Measurements from ENCODE around the gene SLC35A3. TPM values are rescaled to one million over a fixed set of nuclear protein-coding genes. Genes with fewer than 3 reads are reported as not detected.
"Not testable (repeated sequence)": the region's sequence is repeated elsewhere in the genome, so short reads cannot be mapped to it uniquely, and the experiment has no call there.

The SLC35A3 gene
- total and polyA plus RNA-seq, 4 donors, result 10.8 to 53.8 (median 29.6) TPM

GRCh38 chr1:99975529-99975928 is 5.7 kb downstream of the SLC35A3 start:
- Histone ChIP-seq H3K27ac (ENCODE audit: low read depth in 1 of 2, low read length in 1 of 2) (no peak overlapping the region), H3K27me3 (ENCODE audit: control insufficient read depth in 3 of 3, insufficient read depth in 3 of 3, low read length in 2 of 3) (no peaks in the 10 kb centered on the region), H3K4me3 (no peak overlapping the region), H3K4me1 (ENCODE audit: control insufficient read depth in 5 of 5, insufficient read depth in 5 of 5, low read length in 5 of 5) (peaks cover 0 to 4% (median 2%) of the 10 kb centered on the region in 5 donors), H3K36me3 (ENCODE audit: control insufficient read depth in 4 of 4, insufficient read depth in 4 of 4, low read length in 4 of 4) (peaks cover 0 to 12% (median 3%) of the 10 kb centered on the region in 4 donors), H3K9me3 (ENCODE audit: control insufficient read depth in 4 of 4, insufficient read depth in 3 of 4, low read length in 3 of 4) (no peaks in the 10 kb centered on the region), H3K9ac (ENCODE audit: insufficient read depth in 1 of 2, low read length in 2 of 2) (no peak overlapping the region)
- ATAC-seq (ENCODE audit: insufficient read depth, low FRiP score) (no peak), DNase-seq (no peak)
- TF ChIP-seq, protein P1, sequence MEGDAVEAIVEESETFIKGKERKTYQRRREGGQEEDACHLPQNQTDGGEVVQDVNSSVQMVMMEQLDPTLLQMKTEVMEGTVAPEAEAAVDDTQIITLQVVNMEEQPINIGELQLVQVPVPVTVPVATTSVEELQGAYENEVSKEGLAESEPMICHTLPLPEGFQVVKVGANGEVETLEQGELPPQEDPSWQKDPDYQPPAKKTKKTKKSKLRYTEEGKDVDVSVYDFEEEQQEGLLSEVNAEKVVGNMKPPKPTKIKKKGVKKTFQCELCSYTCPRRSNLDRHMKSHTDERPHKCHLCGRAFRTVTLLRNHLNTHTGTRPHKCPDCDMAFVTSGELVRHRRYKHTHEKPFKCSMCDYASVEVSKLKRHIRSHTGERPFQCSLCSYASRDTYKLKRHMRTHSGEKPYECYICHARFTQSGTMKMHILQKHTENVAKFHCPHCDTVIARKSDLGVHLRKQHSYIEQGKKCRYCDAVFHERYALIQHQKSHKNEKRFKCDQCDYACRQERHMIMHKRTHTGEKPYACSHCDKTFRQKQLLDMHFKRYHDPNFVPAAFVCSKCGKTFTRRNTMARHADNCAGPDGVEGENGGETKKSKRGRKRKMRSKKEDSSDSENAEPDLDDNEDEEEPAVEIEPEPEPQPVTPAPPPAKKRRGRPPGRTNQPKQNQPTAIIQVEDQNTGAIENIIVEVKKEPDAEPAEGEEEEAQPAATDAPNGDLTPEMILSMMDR (IDR thresholded peaks at IDR 0.05; ENCODE audit: control extremely low read depth, extremely low read depth), result no peak
- WGBS, 2 donors, result 96% methylated on average over 3 of the region's 3 CpGs

DNA sequence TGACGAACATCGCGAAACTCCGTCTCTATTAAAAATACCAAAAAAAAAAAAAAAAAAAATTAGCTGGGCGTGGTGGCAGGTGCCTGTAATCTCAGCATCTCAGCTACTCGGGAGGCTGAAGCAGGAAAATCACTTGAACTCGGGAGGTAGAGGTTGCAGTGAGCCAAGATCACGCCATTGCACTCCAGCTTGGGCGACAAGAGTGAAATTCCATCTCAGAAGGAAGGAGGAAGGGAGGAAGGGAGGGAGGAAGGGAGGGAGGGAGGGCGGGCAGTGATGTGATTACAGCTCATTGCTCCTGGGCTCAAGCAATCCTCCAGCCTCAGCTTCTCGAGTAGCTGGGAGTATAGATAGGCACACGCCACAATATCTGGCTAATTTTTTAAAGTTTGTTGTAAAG is 7.5 kb downstream of the SLC35A3 start:
- ATAC-seq (ENCODE audit: insufficient read depth, low FRiP score), result peak; percentile 19
- H3K9ac ChIP-seq (ENCODE audit: insufficient read depth in 1 of 2, low read length in 2 of 2); H3K27ac ChIP-seq (ENCODE audit: low read depth in 1 of 2, low read length in 1 of 2); H3K4me1 ChIP-seq (ENCODE audit: control insufficient read depth in 5 of 5, insufficient read depth in 5 of 5, low read length in 5 of 5); H3K27me3 ChIP-seq (ENCODE audit: control insufficient read depth in 3 of 3, insufficient read depth in 3 of 3, low read length in 2 of 3); H3K4me3 ChIP-seq; DNase-seq; H3K9me3 ChIP-seq (ENCODE audit: control insufficient read depth in 4 of 4, insufficient read depth in 3 of 4, low read length in 3 of 4): not testable (repeated sequence)
- H3K36me3 ChIP-seq (ENCODE audit: control insufficient read depth in 4 of 4, insufficient read depth in 4 of 4, low read length in 4 of 4), result peaks cover 0 to 12% (median 3%) of the 10 kb centered on the region in 4 donors
- 83 to 88% methylated on average over 12 of the region's 12 CpGs for WGBS, 2 donors

- Histone ChIP-seq H3K4me3 (no peak overlapping the region), H3K27me3 (ENCODE audit: control insufficient read depth in 3 of 3, insufficient read depth in 3 of 3, low read length in 2 of 3) (no peaks in the 10 kb centered on the region), H3K9ac (ENCODE audit: insufficient read depth in 1 of 2, low read length in 2 of 2) (no peak overlapping the region), H3K4me1 (ENCODE audit: control insufficient read depth in 5 of 5, insufficient read depth in 5 of 5, low read length in 5 of 5) (peaks cover 0 to 5% (median 0%) of the 10 kb centered on the region in 5 donors), H3K36me3 (ENCODE audit: control insufficient read depth in 4 of 4, insufficient read depth in 4 of 4, low read length in 4 of 4) (peaks cover 0 to 12% (median 3%) of the 10 kb centered on the region in 4 donors), H3K27ac (ENCODE audit: low read depth in 1 of 2, low read length in 1 of 2) (no peak overlapping the region), H3K9me3 (ENCODE audit: control insufficient read depth in 4 of 4, insufficient read depth in 3 of 4, low read length in 3 of 4) (no peaks in the 10 kb centered on the region)
- DNase-seq (no peak), ATAC-seq (ENCODE audit: insufficient read depth, low FRiP score) (no peak)
- 96 to 97% methylated on average over 2 of the region's 2 CpGs for WGBS, 2 donors
- TF ChIP-seq, protein P1 (IDR thresholded peaks at IDR 0.05; ENCODE audit: control extremely low read depth, extremely low read depth), result no peak
Observed at GRCh38 chr1:99978218-99978617, 8.4 kb downstream of the SLC35A3 start.

DNA sequence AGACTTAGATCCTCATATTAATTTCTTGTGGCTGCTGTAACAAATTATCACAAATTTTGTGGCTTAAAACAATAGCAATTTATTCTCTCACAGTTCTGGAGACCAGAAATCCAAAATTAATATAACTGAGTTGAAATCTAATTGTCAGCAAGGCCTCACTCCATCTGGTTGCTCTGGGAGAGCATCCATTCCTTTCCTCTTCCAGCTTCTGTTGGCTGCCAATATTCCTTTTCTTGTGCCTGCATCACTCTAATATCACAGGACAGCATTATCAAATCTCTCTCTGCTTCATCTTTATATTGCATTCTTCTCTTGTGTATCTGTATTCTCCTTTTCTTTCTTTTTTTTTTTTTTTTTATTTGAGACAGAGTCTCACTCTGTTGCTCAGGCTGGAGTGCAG is 9.3 kb downstream of the SLC35A3 start:
- TF ChIP-seq, protein P1 (IDR thresholded peaks at IDR 0.05; ENCODE audit: control extremely low read depth, extremely low read depth), result no peak
- Histone ChIP-seq H3K9me3 (ENCODE audit: control insufficient read depth in 4 of 4, insufficient read depth in 3 of 4, low read length in 3 of 4) (no peaks in the 10 kb centered on the region), H3K4me1 (ENCODE audit: control insufficient read depth in 5 of 5, insufficient read depth in 5 of 5, low read length in 5 of 5) (peaks cover 0 to 5% (median 0%) of the 10 kb centered on the region in 5 donors), H3K9ac (ENCODE audit: insufficient read depth in 1 of 2, low read length in 2 of 2) (no peak overlapping the region), H3K27ac (ENCODE audit: low read depth in 1 of 2, low read length in 1 of 2) (no peak overlapping the region), H3K4me3 (no peak overlapping the region), H3K36me3 (ENCODE audit: control insufficient read depth in 4 of 4, insufficient read depth in 4 of 4, low read length in 4 of 4) (peaks cover 0 to 12% (median 3%) of the 10 kb centered on the region in 4 donors), H3K27me3 (ENCODE audit: control insufficient read depth in 3 of 3, insufficient read depth in 3 of 3, low read length in 2 of 3) (no peaks in the 10 kb centered on the region)
- ATAC-seq (ENCODE audit: insufficient read depth, low FRiP score) (no peak), DNase-seq (no peak)

All from lung (tissue), 12 donors.